ENCODE results near the gene VSIG1.

The VSIG1 gene

GRCh38 chrX:108068121-108068520 lies 23.3 kb downstream of the VSIG1 start:
- no peak for DNase-seq

- DNase-seq: no peak
These were observed 26.0 kb downstream of the VSIG1 start for GRCh38 chrX:108070891-108071290.

GRCh38 chrX:108071578-108071977 lies 26.7 kb downstream of the VSIG1 start:
- DNase-seq: no peak

GRCh38 chrX:108072746-108073145 lies 27.9 kb downstream of the VSIG1 start:
- DNase-seq: no peak

- no peak for DNase-seq
These were observed 36.2 kb downstream of the VSIG1 start for GRCh38 chrX:108081110-108081509.

GRCh38 chrX:108087792-108088191 lies 42.9 kb downstream of the VSIG1 start:
- DNase-seq: no peak

- no peak for DNase-seq
These were observed 43.6 kb downstream of the VSIG1 start for GRCh38 chrX:108088511-108088910.

- DNase-seq: peak; percentile 2
These were observed 45.8 kb downstream of the VSIG1 start for GRCh38 chrX:108090491-108091263.

GRCh38 chrX:108091264-108091877 lies 46.5 kb downstream of the VSIG1 start, which contains the start of the genes ATG4A and PSMD10:
Gene ATG4A, plus strand, starts transcription at chrX:108091778. Its CDS starts 49 bp downstream, at chrX:108091827.
Gene PSMD10, minus strand, starts transcription at chrX:108091542. Its CDS starts 22 bp downstream, at chrX:108091520.
- peak; percentile 95 for DNase-seq

GRCh38 chrX:108091878-108092291 lies 47.0 kb downstream of the VSIG1 start:
- DNase-seq: peak; percentile 46

- no peak for DNase-seq
These were observed 52.5 kb downstream of the VSIG1 start for GRCh38 chrX:108097380-108097779.

GRCh38 chrX:108105473-108105872 lies 60.6 kb downstream of the VSIG1 start:
- no peak for DNase-seq

- no peak for DNase-seq
These were observed 69.7 kb downstream of the VSIG1 start for GRCh38 chrX:108114541-108114940.

GRCh38 chrX:108117988-108118387 lies 73.1 kb downstream of the VSIG1 start:
- DNase-seq: no peak

- DNase-seq: no peak
These were observed 76.4 kb downstream of the VSIG1 start for GRCh38 chrX:108121291-108121690.

GRCh38 chrX:108122748-108123147 lies 77.9 kb downstream of the VSIG1 start:
- no peak for DNase-seq

- DNase-seq: no peak
These were observed 78.9 kb downstream of the VSIG1 start for GRCh38 chrX:108123591-108124366.

GRCh38 chrX:108126661-108127060 lies 81.8 kb downstream of the VSIG1 start:
- no peak for DNase-seq

- DNase-seq: no peak
These were observed 82.3 kb downstream of the VSIG1 start for GRCh38 chrX:108127152-108127551.

Measured in RPMI8226 (cell line).